K562 (cell line): ENCODE data around the gene AFF2. TPM values are rescaled to one million over a fixed set of nuclear protein-coding genes. Genes with fewer than 3 reads are reported as not detected.

ENCODE experiments used
- ATAC-seq: fragments of 200-7000 bp; cut with Tn5 transposase; 3 replicates; pipeline ENCODE4 v1.9.1; 2020; ENCODE audit warnings: moderate library complexity
- BruUV-seq: library from RNA; stranded (reverse); fragments of 400-500 nt; replicated peaks from 2 replicates; lab custom pipeline; 2021; lab: Mats Ljungman, UMichigan
- CTCF ChIA-PET: fragments of 300-600 bp; formaldehyde crosslinking; extraction: SDS; loops from one replicate; lab custom pipeline; 2021; ENCODE audit warnings: low intra/inter-chr PET ratio; lab: Yijun Ruan, JAX
- POLR2A ChIA-PET: fragments of 300-600, 350-650 bp; sonication (Branson Sonifier 250); formaldehyde crosslinking; extraction: SDS; loops from one replicate; lab custom pipeline; 2021; ENCODE audit warnings: antibody characterized with exemption, inconsistent platforms; lab: Yijun Ruan, JAX
- DNase-seq, 4 experiments: peaks; one replicate each; pipeline versions ENCODE4 v3.0.0 to v3.0.0-alpha.2; 2011 to 2018; ENCODE audit warnings: low spot score in 3 of 4, mixed read lengths in 3 of 4; ENCODE audit errors: extremely low read depth in 1 of 4
- FAIRE-seq: peaks from 2 replicates; lab custom pipeline; 2011; peaks lifted over from hg19 to GRCh38; lab: Jason Lieb, UNC
- H2AFZ ChIP-seq: 2 replicates; pipeline ENCODE4 v1.6.0; 2011; ENCODE audit warnings: low read depth, low read length, control low read depth, inconsistent platforms
- H3K27ac ChIP-seq: fragments of 200-600 bp; 3 replicates; pipeline ENCODE4 v1.8.0; 2011; ENCODE audit warnings: low read depth, mild to moderate bottlenecking, control low read depth, inconsistent platforms, low read length, moderate library complexity, mixed read lengths; ENCODE audit errors: extremely low read depth
- H3K27me3 ChIP-seq, 2 experiments: fragments of 300-600 bp in 1 of 2; 2 replicates in 1 of 2; 3 replicates in 1 of 2; pipeline versions ENCODE4 v1.6.0 to v1.8.0; 2011; ENCODE audit warnings: inconsistent platforms in 2 of 2, low read length in 2 of 2, mild to moderate bottlenecking in 1 of 2, mixed read lengths in 1 of 2, moderate library complexity in 1 of 2; ENCODE audit not compliant: control insufficient read depth in 2 of 2, insufficient read depth in 2 of 2
- H3K36me3 ChIP-seq: fragments of 300-600 bp; 3 replicates; pipeline ENCODE4 v1.8.0; 2011; ENCODE audit warnings: mild to moderate bottlenecking, low read length, inconsistent platforms; ENCODE audit not compliant: control insufficient read depth, insufficient read depth
- H3K4me1 ChIP-seq, 2 experiments: fragments of 200-600 bp in 1 of 2; replicated peaks in 1 of 2; 2 replicates in 1 of 2; 3 replicates in 1 of 2; pipeline versions ENCODE4 v1.5.1 to v1.8.0; 2011; ENCODE audit warnings: inconsistent platforms in 2 of 2, low read length in 2 of 2, mild to moderate bottlenecking in 1 of 2, mixed read lengths in 1 of 2, moderate library complexity in 1 of 2; ENCODE audit not compliant: control insufficient read depth in 2 of 2, insufficient read depth in 2 of 2
- H3K4me2 ChIP-seq: 2 replicates; pipeline ENCODE4 v1.6.1; 2011; ENCODE audit warnings: low read length, control low read depth, inconsistent platforms, mixed read lengths; ENCODE audit not compliant: insufficient read depth
- H3K4me3 ChIP-seq: fragments of 200-600 bp; sonication (generic), shearing (Covaris generic); 2 replicates; pipeline ENCODE4 v1.5.1; 2016; ENCODE audit warnings: control low read depth, inconsistent platforms
- H3K79me2 ChIP-seq: fragments of 200-600 bp; 3 replicates; pipeline ENCODE4 v1.8.0; 2011; ENCODE audit warnings: low read length, inconsistent platforms; ENCODE audit not compliant: control insufficient read depth, insufficient read depth
- H3K9ac ChIP-seq, 2 experiments: 2 replicates each; pipeline versions ENCODE4 v1.6.0 to v1.6.1; 2011; ENCODE audit warnings: low read depth in 2 of 2, low read length in 2 of 2, control low read depth in 1 of 2, inconsistent platforms in 1 of 2, mild to moderate bottlenecking in 1 of 2, mixed read lengths in 1 of 2; ENCODE audit not compliant: insufficient read depth in 1 of 2
- H3K9me1 ChIP-seq: one replicate; pipeline ENCODE4 v1.6.0; 2011; ENCODE audit warnings: inconsistent platforms, mild to moderate bottlenecking, low read length, moderate library complexity; ENCODE audit not compliant: control insufficient read depth, insufficient read depth
- H3K9me3 ChIP-seq: replicated peaks from 2 replicates; pipeline ENCODE4 v1.5.1; 2011; ENCODE audit warnings: low read depth, low read length, inconsistent platforms; ENCODE audit not compliant: control insufficient read depth, insufficient read depth
- H4K20me1 ChIP-seq: replicated peaks from 2 replicates; pipeline ENCODE4 v1.6.1; 2011; ENCODE audit warnings: low read length, inconsistent platforms, mixed read lengths; ENCODE audit not compliant: control insufficient read depth, insufficient read depth
- ATF7 ChIP-seq: fragments of 450-650 bp; IDR thresholded peaks from 2 replicates; pipeline ENCODE4 v1.7.1; 2014; ENCODE audit warnings: mild to moderate bottlenecking, moderate library complexity
- C11orf30 ChIP-seq: fragments of 450-650 bp; IDR thresholded peaks from 2 replicates; pipeline ENCODE4 v1.6.1; 2016; ENCODE audit warnings: low read depth, mild to moderate bottlenecking
- CBFB ChIP-seq: sonication (generic); formaldehyde crosslinking; IDR thresholded peaks from 2 replicates; pipeline ENCODE4 v1.4.0; 2020; ENCODE audit warnings: mild to moderate bottlenecking, missing genetic modification reagents
- E2F3 ChIP-seq: fragments of 250-450 bp; sonication (Bioruptor Pico); IDR thresholded peaks from 2 replicates; pipeline ENCODE4 v1.4.0; 2020; ENCODE audit warnings: mild to moderate bottlenecking
- ELF4 ChIP-seq: fragments of 450-650 bp; formaldehyde crosslinking; IDR thresholded peaks from 2 replicates; pipeline ENCODE4 v1.4.0; 2022; ENCODE audit warnings: missing genetic modification characterization
- ILK ChIP-seq: fragments of 450-650 bp; IDR thresholded peaks from 2 replicates; pipeline ENCODE4 v1.6.1; 2016; ENCODE audit warnings: missing genetic modification characterization, low read depth, mild to moderate bottlenecking, missing compliant biosample characterization, moderate library complexity, borderline replicate concordance
- NFIX ChIP-seq: fragments of 250-450 bp; sonication (Bioruptor Pico); IDR thresholded peaks from 2 replicates; pipeline ENCODE4 v1.4.0; 2020; ENCODE audit warnings: low read depth, mild to moderate bottlenecking, moderate library complexity
- YY1 ChIP-seq, 3 experiments: IDR thresholded peaks; 2 replicates each; pipeline ENCODE4 v1.6.1; 2011; ENCODE audit warnings: low read length in 2 of 3, mild to moderate bottlenecking in 2 of 3, moderate library complexity in 2 of 3, borderline replicate concordance in 1 of 3, control low read depth in 1 of 3, low read depth in 1 of 3; ENCODE audit not compliant: insufficient read depth in 3 of 3, insufficient replicate concordance in 2 of 3, control insufficient read depth in 1 of 3, insufficient read length in 1 of 3; ENCODE audit errors: extremely low read depth in 1 of 3
- ZBTB8A ChIP-seq: fragments of 450-650 bp; IDR thresholded peaks from 2 replicates; pipeline ENCODE4 v1.6.1; 2018; ENCODE audit warnings: mild to moderate bottlenecking, moderate library complexity; ENCODE audit not compliant: partially characterized antibody
- WGBS: fragments of 100-300 bp; shearing (Covaris generic); methylation state at CpG from one replicate; pipeline ENCODE4 v1.1.6; 2016; ENCODE audit warnings: low coverage, mixed read lengths; ENCODE audit not compliant: insufficient coverage; ENCODE audit errors: missing lambda C conversion rate; 5-methylcytosine and 5-hydroxymethylcytosine counted together
- in situ Hi-C: fragments of 300-500 bp; cut with MboI; formaldehyde crosslinking; loops from 4 replicates; pipeline ENCODE4 v1.15.0; 2018; ENCODE audit warnings: inconsistent platforms, mixed read lengths
- intact Hi-C: fragments of 100-400 bp; cut with micrococcal nuclease; formaldehyde crosslinking; loops from 2 replicates; pipeline ENCODE4 v1.14.2; 2022
- polyA plus RNA-seq, 8 experiments: library from polyadenylated mRNA; depleted of rRNA in 4 of 8; stranded (reverse) in 5 of 8; unstranded in 3 of 8; fragments of >200 nt; fragmentation: Nextera tagmentation in 2 of 8; fragmentation: Illumina TruSeq in 1 of 8; extraction: Ambion mirVana in 2 of 8; extraction: Trizol in 1 of 8; gene quantifications; 2 replicates each; pipeline versions ENCODE4 v1.2.1 to v1.2.3, GENCODE V29; 2011 to 2014; ENCODE audit warnings: inconsistent platforms in 1 of 8, missing spikeins in 1 of 8
- total RNA-seq, 7 experiments: library from RNA; depleted of rRNA in 6 of 7; stranded (reverse); fragments of >200 nt in 6 of 7; fragmentation: Illumina TruSeq in 2 of 7; extraction: Trizol in 2 of 7; gene quantifications; 2 replicates each; pipeline versions ENCODE4 v1.2.1 to v1.2.3, GENCODE V29; 2011 to 2021; ENCODE audit warnings: low replicate concordance in 1 of 7
- TF ChIP-seq, protein P1 (sequence below), 2 experiments: fragments of 450-650 bp in 1 of 2; IDR thresholded peaks; 2 replicates each; pipeline ENCODE4 v1.6.1; 2011 to 2017; ENCODE audit warnings: low read depth in 2 of 2, antibody characterized with exemption in 1 of 2, borderline replicate concordance in 1 of 2, low read length in 1 of 2, mild to moderate bottlenecking in 1 of 2, mixed read lengths in 1 of 2; ENCODE audit not compliant: control insufficient read depth in 1 of 2

Gene AFF2
- total and polyA plus RNA-seq, 9 of the 15 experiments (the other 6 are each of a cell fraction or from before 2014, with no cell fraction given) = 0.01 to 0.20 (median 0.07) TPM

GRCh38 chrX:148647651-148648050, 147.2 kb downstream of the AFF2 start (continued):
- TF ChIP-seq, protein P1, sequence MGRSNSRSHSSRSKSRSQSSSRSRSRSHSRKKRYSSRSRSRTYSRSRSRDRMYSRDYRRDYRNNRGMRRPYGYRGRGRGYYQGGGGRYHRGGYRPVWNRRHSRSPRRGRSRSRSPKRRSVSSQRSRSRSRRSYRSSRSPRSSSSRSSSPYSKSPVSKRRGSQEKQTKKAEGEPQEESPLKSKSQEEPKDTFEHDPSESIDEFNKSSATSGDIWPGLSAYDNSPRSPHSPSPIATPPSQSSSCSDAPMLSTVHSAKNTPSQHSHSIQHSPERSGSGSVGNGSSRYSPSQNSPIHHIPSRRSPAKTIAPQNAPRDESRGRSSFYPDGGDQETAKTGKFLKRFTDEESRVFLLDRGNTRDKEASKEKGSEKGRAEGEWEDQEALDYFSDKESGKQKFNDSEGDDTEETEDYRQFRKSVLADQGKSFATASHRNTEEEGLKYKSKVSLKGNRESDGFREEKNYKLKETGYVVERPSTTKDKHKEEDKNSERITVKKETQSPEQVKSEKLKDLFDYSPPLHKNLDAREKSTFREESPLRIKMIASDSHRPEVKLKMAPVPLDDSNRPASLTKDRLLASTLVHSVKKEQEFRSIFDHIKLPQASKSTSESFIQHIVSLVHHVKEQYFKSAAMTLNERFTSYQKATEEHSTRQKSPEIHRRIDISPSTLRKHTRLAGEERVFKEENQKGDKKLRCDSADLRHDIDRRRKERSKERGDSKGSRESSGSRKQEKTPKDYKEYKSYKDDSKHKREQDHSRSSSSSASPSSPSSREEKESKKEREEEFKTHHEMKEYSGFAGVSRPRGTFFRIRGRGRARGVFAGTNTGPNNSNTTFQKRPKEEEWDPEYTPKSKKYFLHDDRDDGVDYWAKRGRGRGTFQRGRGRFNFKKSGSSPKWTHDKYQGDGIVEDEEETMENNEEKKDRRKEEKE (IDR thresholded peaks at IDR 0.05; ENCODE audit: borderline replicate concordance in 1 of 2, control insufficient read depth in 1 of 2, low read depth in 2 of 2, low read length in 1 of 2) = no peak
- TF ChIP-seq CBFB (CRISPR knock-in tag) (no peak), NFIX (CRISPR knock-in tag) (no peak), E2F3 (CRISPR knock-in tag) (no peak), ATF7 (no peak), ILK (tag) (no peak), ELF4 (CRISPR knock-in tag) (no peak)

DNA sequence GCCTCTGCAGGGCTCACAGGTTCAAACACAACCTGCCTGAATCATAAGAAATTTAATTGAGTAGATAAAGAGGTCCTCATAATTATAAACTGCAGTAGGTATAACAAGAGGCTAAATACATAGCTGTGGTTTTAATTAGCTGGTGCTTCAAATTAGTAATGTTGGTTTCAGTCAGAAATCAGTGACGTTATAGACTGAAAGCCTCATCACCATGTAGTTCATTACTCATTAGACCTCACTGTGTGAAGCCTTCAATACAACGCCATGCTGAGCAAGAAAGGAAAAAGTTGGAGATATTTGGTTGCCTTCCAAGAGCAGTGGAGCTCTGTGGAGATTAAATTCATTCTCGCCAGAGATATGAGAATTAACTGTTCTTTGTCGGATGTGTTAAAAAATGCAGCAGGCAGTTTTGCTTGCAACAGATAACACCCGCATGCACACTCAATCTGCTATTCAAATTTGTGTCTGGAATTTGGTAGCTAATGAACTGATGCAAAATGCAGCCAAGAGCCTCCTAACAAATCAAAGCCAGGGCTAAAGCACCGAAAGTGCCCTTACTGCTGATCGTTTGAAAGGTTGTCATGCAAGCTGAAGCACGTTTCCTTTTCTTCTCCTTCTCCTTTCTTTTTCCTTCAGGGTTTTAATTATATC, 148.9 kb downstream of the AFF2 start:
- no peak overlapping the region for H3K4me2 ChIP-seq
- 2% methylated on average over 8 of the region's 8 CpGs for WGBS
- H3K27ac ChIP-seq = no peak overlapping the region
- no peaks in the 10 kb centered on the region for H3K36me3 ChIP-seq
- no peaks in the 10 kb centered on the region for H3K4me1 ChIP-seq
- no TSS peak for BruUV-seq
- DNase-seq = no peak
- CTCF ChIA-PET = no interaction called here
- no peaks in the 10 kb centered on the region for H3K27me3 ChIP-seq
- H3K79me2 ChIP-seq = no peaks in the 10 kb centered on the region
- no peaks in the 10 kb centered on the region for H4K20me1 ChIP-seq
- H2AFZ ChIP-seq = no peak overlapping the region
- no peak for ATAC-seq
- H3K9me3 ChIP-seq = no peaks in the 10 kb centered on the region
- TF ChIP-seq ZBTB8A (no peak), C11orf30 (no peak), YY1 (IDR thresholded peaks at IDR 0.05; ENCODE audit: borderline replicate concordance in 1 of 3, control insufficient read depth in 1 of 3, extremely low read depth in 1 of 3, insufficient read depth in 3 of 3, insufficient read length in 1 of 3, insufficient replicate concordance in 2 of 3, low read depth in 1 of 3, low read length in 2 of 3) (no peak)
- TF ChIP-seq, all 486 proteins: peak for 0
- Histone ChIP-seq H3K9ac (no peak overlapping the region), H3K4me3 (no peak overlapping the region), H3K9me1 (no peaks in the 10 kb centered on the region)
- intact Hi-C loops (no loop called here), in situ Hi-C loops (no loop called here)
- POLR2A ChIA-PET = no interaction called here
- no peak for FAIRE-seq
